GM12878 (cell line): ENCODE measurements around the gene TRPM1. TPM values are rescaled to one million over a fixed set of nuclear protein-coding genes. Genes with fewer than 3 reads are reported as not detected.

Experiments used
- ATAC-seq: fragments of 200-7000 bp; cut with Tn5 transposase; 3 replicates; pipeline ENCODE4 v1.9.1; 2020; ENCODE audit warnings: mild to moderate bottlenecking, moderate library complexity
- BruUV-seq: library from RNA; stranded (reverse); fragments of 400-500 nt; replicated peaks from 2 replicates; lab custom pipeline; 2021; lab: Mats Ljungman, UMichigan
- CTCF ChIA-PET: fragments of 300-600 bp; sonication (Branson Sonifier 250); formaldehyde crosslinking; extraction: SDS; loops from one replicate; lab custom pipeline; 2021; ENCODE audit warnings: inconsistent platforms; lab: Yijun Ruan, JAX
- POLR2A ChIA-PET: fragments of 350-600 bp; formaldehyde crosslinking; extraction: SDS; loops from one replicate; lab custom pipeline; 2021; ENCODE audit warnings: inconsistent platforms; lab: Charles Lee
- RAD21 ChIA-PET: fragments of 300-600 bp; sonication (Branson Sonifier 250); formaldehyde crosslinking; loops from one replicate; lab custom pipeline; 2023; ENCODE audit warnings: antibody characterized with exemption; ENCODE audit not compliant: unreplicated experiment; lab: Charles Lee
- SMC1A ChIA-PET: fragments of 300-600 bp; sonication (Branson Sonifier 250); formaldehyde crosslinking; loops from one replicate; lab custom pipeline; 2023; ENCODE audit not compliant: unreplicated experiment, uncharacterized antibody; lab: Charles Lee
- DNase-seq: peaks from one replicate; pipeline ENCODE4 v3.0.0-alpha.2; 2011; ENCODE audit warnings: low read depth, low spot score
- FAIRE-seq: peaks from 3 replicates; lab custom pipeline; 2011; peaks lifted over from hg19 to GRCh38; lab: Jason Lieb, UNC
- H2AFZ ChIP-seq: 2 replicates; pipeline ENCODE4 v1.6.0; 2011; ENCODE audit warnings: low read depth, low read length, control low read depth; ENCODE audit not compliant: control insufficient read depth
- H3K27ac ChIP-seq: 2 replicates; pipeline ENCODE4 v1.5.1; 2011; ENCODE audit warnings: control low read depth; ENCODE audit not compliant: control insufficient read depth, insufficient read depth
- H3K27me3 ChIP-seq, 2 experiments: replicated peaks in 1 of 2; 2 replicates each; pipeline versions ENCODE4 v1.6.0 to v1.6.1; 2011; ENCODE audit warnings: low read length in 1 of 2; ENCODE audit not compliant: control insufficient read depth in 2 of 2, insufficient read depth in 2 of 2
- H3K36me3 ChIP-seq, 2 experiments: 2 replicates each; pipeline ENCODE4 v1.5.1; 2011; ENCODE audit warnings: low read length in 1 of 2; ENCODE audit not compliant: control insufficient read depth in 2 of 2, insufficient read depth in 2 of 2
- H3K4me1 ChIP-seq: 2 replicates; pipeline ENCODE4 v1.6.1; 2011; ENCODE audit warnings: mild to moderate bottlenecking, low read length, moderate library complexity, mixed read lengths; ENCODE audit not compliant: control insufficient read depth, insufficient read depth
- H3K4me2 ChIP-seq: 2 replicates; pipeline ENCODE4 v1.6.0; 2011; ENCODE audit warnings: control low read depth; ENCODE audit not compliant: control insufficient read depth, insufficient read depth
- H3K4me3 ChIP-seq: fragments of 200-600 bp; sonication (generic); 2 replicates; pipeline ENCODE4 v1.5.1; 2016
- H3K79me2 ChIP-seq: 2 replicates; pipeline ENCODE4 v1.6.0; 2011; ENCODE audit warnings: low read length; ENCODE audit not compliant: control insufficient read depth, insufficient read depth
- H3K9ac ChIP-seq: 2 replicates; pipeline ENCODE4 v1.8.0; 2011; ENCODE audit warnings: low read length, control low read depth, mixed read lengths; ENCODE audit not compliant: control insufficient read depth, insufficient read depth
- H3K9me3 ChIP-seq: replicated peaks from 3 replicates; pipeline ENCODE4 v1.5.1; 2011; ENCODE audit warnings: mild to moderate bottlenecking, low read length; ENCODE audit not compliant: control insufficient read depth, insufficient read depth
- H4K20me1 ChIP-seq: 2 replicates; pipeline ENCODE4 v1.6.0; 2011; ENCODE audit not compliant: control insufficient read depth, insufficient read depth
- CHD4 ChIP-seq: fragments of 200-600 bp; sonication (generic); IDR thresholded peaks from 2 replicates; pipeline ENCODE4 v1.6.1; 2016; ENCODE audit warnings: mild to moderate bottlenecking
- ELK1 ChIP-seq: IDR thresholded peaks from 2 replicates; pipeline ENCODE4 v1.6.1; 2012; ENCODE audit warnings: low read depth, low read length, improper control_type of control experiment
- MLLT1 ChIP-seq: fragments of 450-650 bp; IDR thresholded peaks from 2 replicates; pipeline ENCODE4 v1.6.1; 2016; ENCODE audit warnings: mild to moderate bottlenecking
- MXI1 ChIP-seq: fragments of 150-350 bp; IDR thresholded peaks from 2 replicates; pipeline ENCODE4 v1.6.1; 2011; ENCODE audit warnings: low read depth, mild to moderate bottlenecking, inconsistent platforms, low read length, improper control_type of control experiment
- NFXL1 ChIP-seq: fragments of 450-650 bp; IDR thresholded peaks from 2 replicates; pipeline ENCODE4 v1.6.1; 2017; ENCODE audit warnings: antibody characterized with exemption, mild to moderate bottlenecking, borderline replicate concordance
- PAX8 ChIP-seq: fragments of 450-650 bp; IDR thresholded peaks from 2 replicates; pipeline ENCODE4 v1.6.1; 2017; ENCODE audit warnings: mild to moderate bottlenecking, moderate library complexity
- PML ChIP-seq: IDR thresholded peaks from 2 replicates; pipeline ENCODE4 v1.6.1; 2012; ENCODE audit warnings: low read length, inconsistent platforms
- RFX5 ChIP-seq: IDR thresholded peaks from 2 replicates; pipeline ENCODE4 v1.6.1; 2011; ENCODE audit warnings: low read depth, low read length, improper control_type of control experiment
- SIX5 ChIP-seq: IDR thresholded peaks from 2 replicates; pipeline ENCODE4 v1.6.1; 2011; ENCODE audit warnings: mild to moderate bottlenecking, low read depth, low read length, moderate library complexity; ENCODE audit not compliant: severe bottlenecking
- SMAD1 ChIP-seq: fragments of 450-650 bp; IDR thresholded peaks from 2 replicates; pipeline ENCODE4 v1.6.1; 2018; ENCODE audit warnings: mild to moderate bottlenecking, low read depth; ENCODE audit not compliant: partially characterized antibody
- STAT3 ChIP-seq: IDR thresholded peaks from 2 replicates; pipeline ENCODE4 v1.6.1; 2011; ENCODE audit warnings: low read depth, low read length, improper control_type of control experiment
- SUPT20H ChIP-seq: IDR thresholded peaks from 2 replicates; pipeline ENCODE4 v1.6.1; 2011; ENCODE audit warnings: low read depth, mild to moderate bottlenecking, low read length, moderate library complexity, borderline replicate concordance; ENCODE audit not compliant: control insufficient read depth
- USF2 ChIP-seq: IDR thresholded peaks from 2 replicates; pipeline ENCODE4 v1.6.1; 2011; ENCODE audit warnings: low read depth, low read length, improper control_type of control experiment, borderline replicate concordance
- ZNF274 ChIP-seq: IDR thresholded peaks from one replicate; pipeline ENCODE4 v1.8.0; 2011; ENCODE audit not compliant: insufficient read length, insufficient read depth
- WGBS: methylation state at CpG from one replicate; pipeline ENCODE4 v1.1.6; 2016; ENCODE audit warnings: low lambda C conversion rate; ENCODE audit not compliant: insufficient replicate concordance, insufficient coverage; ENCODE audit errors: missing lambda C conversion rate; 5-methylcytosine and 5-hydroxymethylcytosine counted together
- in situ Hi-C: fragments of 300-500 bp; cut with MboI; formaldehyde crosslinking; loops from 9 replicates; pipeline ENCODE4 v1.14.3; 2018; ENCODE audit warnings: mixed read lengths
- intact Hi-C: fragments of 100-400 bp; cut with micrococcal nuclease; formaldehyde crosslinking; loops from one replicate; pipeline ENCODE4 v1.14.2; 2022; ENCODE audit not compliant: unreplicated experiment
- polyA plus RNA-seq, 11 experiments: library from polyadenylated mRNA; depleted of rRNA in 4 of 11; unstranded in 6 of 11; stranded (reverse) in 5 of 11; fragments of >200 nt; fragmentation: Nextera tagmentation in 4 of 11; fragmentation: Illumina TruSeq in 1 of 11; extraction: Ambion mirVana in 4 of 11; extraction: Trizol in 1 of 11; gene quantifications; 1 replicate in 1 of 11; 2 replicates in 10 of 11; pipeline versions ENCODE4 v1.2.1 to v1.2.3, GENCODE V29; 2011 to 2016; ENCODE audit warnings: inconsistent platforms in 2 of 11, missing spikeins in 2 of 11, low read depth in 1 of 11
- total RNA-seq, 4 experiments: library from RNA; depleted of rRNA in 3 of 4; stranded (reverse); fragments of >200 nt in 3 of 4; fragmentation: Illumina TruSeq in 1 of 4; extraction: Trizol in 1 of 4; gene quantifications; 2 replicates each; pipeline versions ENCODE4 v1.2.1 to v1.2.3, GENCODE V29; 2013 to 2021

TRPM1 gene
- total and polyA plus RNA-seq, 10 of the 15 experiments (the other 5 are each of a cell fraction or from before 2014, with no cell fraction given), result 0.01 to 0.10 (median 0.05) TPM; not detected in 4

GRCh38 chr15:31130576-31131237 lies 29.2 kb upstream of the TRPM1 start:
- no peak overlapping the region for H3K4me3 ChIP-seq
- no peaks in the 10 kb centered on the region for H3K9me3 ChIP-seq
- in situ Hi-C loops (no loop called here), intact Hi-C loops (no loop called here)
- CTCF ChIA-PET, result interaction anchor here (0.6 to 4.5 kb wide), 9 partner anchors 9 to 358 kb away, joined by 3 to 57 read pairs (median 10); partner anchors contain the start of gene FAN1
- no peak for TF ChIP-seq PML
- no peak for TF ChIP-seq SUPT20H
- TF ChIP-seq SMAD1, result no peak
- TF ChIP-seq ZNF274, result no peak
- TF ChIP-seq USF2, result no peak
- TF ChIP-seq RFX5, result no peak
- no peak for TF ChIP-seq MXI1
- TF ChIP-seq PAX8, result no peak
- TF ChIP-seq STAT3, result no peak
- no peak for TF ChIP-seq CHD4
- TF ChIP-seq SIX5, result no peak
- no peak for TF ChIP-seq NFXL1
- TF ChIP-seq MLLT1, result no peak
- no peak for TF ChIP-seq ELK1
- DNase-seq (no peak), ATAC-seq (no peak), FAIRE-seq (no peak)
- SMC1A ChIA-PET, result interaction anchor here (1.5 kb wide), 1 partner anchor 358 kb away, joined by 6 read pairs; no protein-coding TSS in a partner anchor
- no peaks in the 10 kb centered on the region; a peak in 1 of 4 replicates for H3K27me3 ChIP-seq
- no TSS peak for BruUV-seq
- RAD21 ChIA-PET, result interaction anchor here (0.6 to 3.3 kb wide), 3 partner anchors 9 to 358 kb away, joined by 3 to 14 read pairs (median 3); no protein-coding TSS in a partner anchor
- no peak overlapping the region for H3K27ac ChIP-seq
- H2AFZ ChIP-seq, result no peak overlapping the region
- H3K9ac ChIP-seq, result no peak overlapping the region
- no peaks in the 10 kb centered on the region for H3K79me2 ChIP-seq
- WGBS, result 79% methylated on average over 12 of the region's 12 CpGs
- H3K4me2 ChIP-seq, result no peak overlapping the region
- no peaks in the 10 kb centered on the region for H4K20me1 ChIP-seq
- POLR2A ChIA-PET, result no interaction called here
- no peaks in the 10 kb centered on the region for H3K4me1 ChIP-seq
- no peaks in the 10 kb centered on the region for H3K36me3 ChIP-seq
